K562 (cell line): Measurements from ENCODE around the gene FA2H. TPM values are rescaled to one million over a fixed set of nuclear protein-coding genes. Genes with fewer than 3 reads are reported as not detected.
A peak's percentile ranks its signal among the peaks of the same experiment; 100 is the strongest.

Experiments used
- ASH1L ChIP-seq: fragments of 450-650 bp; IDR thresholded peaks from 2 replicates; pipeline ENCODE4 v1.6.1; 2018; ENCODE audit warnings: borderline replicate concordance, mild to moderate bottlenecking, low read depth; ENCODE audit not compliant: partially characterized antibody
- CBFA2T3 ChIP-seq: fragments of 450-650 bp; IDR thresholded peaks from 2 replicates; pipeline ENCODE4 v1.6.1; 2017
- COPS2 ChIP-seq: fragments of 450-650 bp; conservative IDR thresholded peaks from 2 replicates; pipeline ENCODE4 v1.6.1; 2016; ENCODE audit warnings: mild to moderate bottlenecking, moderate library complexity
- ESRRA ChIP-seq: fragments of 450-650 bp; IDR thresholded peaks from 2 replicates; pipeline ENCODE4 v1.6.1; 2014; ENCODE audit warnings: low read depth, mild to moderate bottlenecking, moderate library complexity, borderline replicate concordance
- FOXK2 ChIP-seq, 2 experiments: fragments of 450-650 bp; IDR thresholded peaks in 1 of 2; conservative IDR thresholded peaks in 1 of 2; 2 replicates each; pipeline ENCODE4 v1.6.1; 2016; ENCODE audit warnings: low read depth in 2 of 2, mild to moderate bottlenecking in 1 of 2
- GABPA ChIP-seq: fragments of 200-800 bp; sonication (Bioruptor generic); conservative IDR thresholded peaks from 2 replicates; pipeline ENCODE4 v1.6.1; 2016; ENCODE audit warnings: low read depth, missing genetic modification characterization, missing compliant biosample characterization
- HLTF ChIP-seq: fragments of 450-650 bp; IDR thresholded peaks from 2 replicates; pipeline ENCODE4 v1.6.1; 2016
- HNRNPLL ChIP-seq: fragments of 200-400 bp; formaldehyde crosslinking; IDR thresholded peaks from 2 replicates; pipeline ENCODE4 v1.6.1; 2017; ENCODE audit warnings: low read length, low read depth, mild to moderate bottlenecking; ENCODE audit not compliant: poor library complexity, severe bottlenecking
- KHSRP ChIP-seq: fragments of 450-650 bp; IDR thresholded peaks from 2 replicates; pipeline ENCODE4 v1.6.1; 2017
- PHB2 ChIP-seq: fragments of 450-650 bp; IDR thresholded peaks from 2 replicates; pipeline ENCODE4 v1.6.1; 2017; ENCODE audit warnings: low read depth
- SETDB1 ChIP-seq: IDR thresholded peaks from one replicate; pipeline ENCODE4 v1.6.1; 2012; ENCODE audit warnings: low read length, control low read depth, inconsistent platforms
- SOX6 ChIP-seq: fragments of 450-650 bp; IDR thresholded peaks from 2 replicates; pipeline ENCODE4 v1.6.1; 2014; ENCODE audit warnings: mild to moderate bottlenecking
- ZNF165 ChIP-seq: fragments of 250-450 bp; sonication (Bioruptor Pico); IDR thresholded peaks from 2 replicates; pipeline ENCODE4 v1.4.0; 2020; ENCODE audit warnings: borderline replicate concordance
- ZNF436 ChIP-seq: fragments of 250-450, 450-650 bp; sonication (Bioruptor Pico); formaldehyde crosslinking; IDR thresholded peaks from 2 replicates; pipeline ENCODE4 v1.7.0; 2020; ENCODE audit warnings: mild to moderate bottlenecking
- ZNF717 ChIP-seq: fragments of 250-450 bp; sonication (Bioruptor Pico); IDR thresholded peaks from 2 replicates; pipeline ENCODE4 v1.5.0; 2021
- ZSCAN29 ChIP-seq: fragments of 450-650 bp; IDR thresholded peaks from 2 replicates; pipeline ENCODE4 v1.6.1; 2017
- polyA plus RNA-seq, 8 experiments: library from polyadenylated mRNA; depleted of rRNA in 4 of 8; stranded (reverse) in 5 of 8; unstranded in 3 of 8; fragments of >200 nt; fragmentation: Nextera tagmentation in 2 of 8; fragmentation: Illumina TruSeq in 1 of 8; extraction: Ambion mirVana in 2 of 8; extraction: Trizol in 1 of 8; gene quantifications; 2 replicates each; pipeline versions ENCODE4 v1.2.1 to v1.2.3, GENCODE V29; 2011 to 2014; ENCODE audit warnings: inconsistent platforms in 1 of 8, missing spikeins in 1 of 8
- total RNA-seq, 7 experiments: library from RNA; depleted of rRNA in 6 of 7; stranded (reverse); fragments of >200 nt in 6 of 7; fragmentation: Illumina TruSeq in 2 of 7; extraction: Trizol in 2 of 7; gene quantifications; 2 replicates each; pipeline versions ENCODE4 v1.2.1 to v1.2.3, GENCODE V29; 2011 to 2021; ENCODE audit warnings: low replicate concordance in 1 of 7
- TF ChIP-seq, protein P1 (sequence below): fragments of 450-650 bp; IDR thresholded peaks from 2 replicates; pipeline ENCODE4 v1.6.1; 2016; ENCODE audit warnings: borderline replicate concordance
- TF ChIP-seq, protein P2 (sequence below): IDR thresholded peaks from 2 replicates; pipeline ENCODE4 v1.6.1; 2011; ENCODE audit not compliant: insufficient read length; ENCODE audit errors: extremely low read depth
- TF ChIP-seq, protein P3 (sequence below): IDR thresholded peaks from 3 replicates; pipeline ENCODE4 v1.6.1; 2011; ENCODE audit warnings: borderline replicate concordance, mild to moderate bottlenecking; ENCODE audit not compliant: insufficient read length, insufficient read depth
- TF ChIP-seq, protein P4 (sequence below): sonication (generic); formaldehyde crosslinking; IDR thresholded peaks from 2 replicates; pipeline ENCODE4 v1.8.1; 2023; ENCODE audit warnings: mild to moderate bottlenecking, missing genetic modification reagents
- TF ChIP-seq, protein P5 (sequence below): sonication (generic); formaldehyde crosslinking; IDR thresholded peaks from 2 replicates; pipeline ENCODE4 v1.5.0; 2020; ENCODE audit warnings: missing genetic modification reagents

The FA2H gene
- total and polyA plus RNA-seq, 9 of the 15 experiments (the other 6 are each of a cell fraction or from before 2014, with no cell fraction given) = not detected

DNA sequence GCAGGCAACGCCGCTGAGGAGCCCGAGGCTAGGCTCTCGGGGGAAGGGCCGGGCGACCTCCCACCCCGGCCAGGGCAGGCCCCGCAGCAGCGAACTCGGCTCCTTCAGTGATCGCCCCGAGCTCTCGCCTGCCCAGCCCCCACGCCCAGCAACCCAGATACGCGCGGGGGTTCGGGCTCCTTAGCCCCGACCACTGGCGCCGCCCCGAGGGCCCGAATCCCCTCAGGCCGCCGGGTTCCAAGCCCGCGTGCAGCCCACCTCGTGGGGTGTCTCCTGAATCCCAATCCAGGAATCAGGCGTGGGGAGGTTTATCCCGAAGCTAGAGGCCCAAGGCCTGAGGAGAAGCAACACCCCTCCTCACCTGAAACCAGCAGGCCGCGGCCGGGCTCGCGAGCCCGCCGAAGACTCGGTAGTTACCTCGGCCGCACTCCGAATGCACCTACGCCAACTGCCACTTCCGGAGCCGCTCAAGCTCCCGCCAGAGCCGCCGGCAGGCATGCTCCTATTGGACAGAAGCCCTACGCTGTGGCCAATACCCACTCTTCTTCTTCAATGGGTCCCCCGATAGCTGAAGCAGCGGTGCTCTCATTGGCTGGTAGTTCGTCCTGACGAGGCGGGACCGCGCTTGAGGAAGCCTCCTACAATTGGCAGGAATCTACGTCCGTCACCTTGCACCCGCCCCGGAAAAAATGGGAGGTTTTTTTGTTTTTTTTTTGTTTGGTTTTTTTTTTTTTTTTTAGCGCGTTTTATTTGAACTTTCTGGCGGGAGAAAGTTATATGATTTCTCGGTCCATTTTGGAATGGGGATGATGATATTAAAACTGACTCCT, 108.0 kb downstream of the FA2H start, which contains the start of gene RFWD3 (continued):
- TF ChIP-seq, protein P1, sequence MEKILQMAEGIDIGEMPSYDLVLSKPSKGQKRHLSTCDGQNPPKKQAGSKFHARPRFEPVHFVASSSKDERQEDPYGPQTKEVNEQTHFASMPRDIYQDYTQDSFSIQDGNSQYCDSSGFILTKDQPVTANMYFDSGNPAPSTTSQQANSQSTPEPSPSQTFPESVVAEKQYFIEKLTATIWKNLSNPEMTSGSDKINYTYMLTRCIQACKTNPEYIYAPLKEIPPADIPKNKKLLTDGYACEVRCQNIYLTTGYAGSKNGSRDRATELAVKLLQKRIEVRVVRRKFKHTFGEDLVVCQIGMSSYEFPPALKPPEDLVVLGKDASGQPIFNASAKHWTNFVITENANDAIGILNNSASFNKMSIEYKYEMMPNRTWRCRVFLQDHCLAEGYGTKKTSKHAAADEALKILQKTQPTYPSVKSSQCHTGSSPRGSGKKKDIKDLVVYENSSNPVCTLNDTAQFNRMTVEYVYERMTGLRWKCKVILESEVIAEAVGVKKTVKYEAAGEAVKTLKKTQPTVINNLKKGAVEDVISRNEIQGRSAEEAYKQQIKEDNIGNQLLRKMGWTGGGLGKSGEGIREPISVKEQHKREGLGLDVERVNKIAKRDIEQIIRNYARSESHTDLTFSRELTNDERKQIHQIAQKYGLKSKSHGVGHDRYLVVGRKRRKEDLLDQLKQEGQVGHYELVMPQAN = peak; percentile 92
- no peak for TF ChIP-seq COPS2
- no peak for TF ChIP-seq CBFA2T3
- no peak for TF ChIP-seq ZNF436 (CRISPR knock-in tag)
- TF ChIP-seq, protein P2, sequence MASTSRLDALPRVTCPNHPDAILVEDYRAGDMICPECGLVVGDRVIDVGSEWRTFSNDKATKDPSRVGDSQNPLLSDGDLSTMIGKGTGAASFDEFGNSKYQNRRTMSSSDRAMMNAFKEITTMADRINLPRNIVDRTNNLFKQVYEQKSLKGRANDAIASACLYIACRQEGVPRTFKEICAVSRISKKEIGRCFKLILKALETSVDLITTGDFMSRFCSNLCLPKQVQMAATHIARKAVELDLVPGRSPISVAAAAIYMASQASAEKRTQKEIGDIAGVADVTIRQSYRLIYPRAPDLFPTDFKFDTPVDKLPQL = no peak
- TF ChIP-seq HNRNPLL = peak; percentile 57
- TF ChIP-seq SETDB1 = no peak
- peak; percentile 99 for TF ChIP-seq ASH1L
- TF ChIP-seq ZSCAN29 = peak; percentile 65; the same call in 1 of the 2 replicates
- TF ChIP-seq, protein P3, sequence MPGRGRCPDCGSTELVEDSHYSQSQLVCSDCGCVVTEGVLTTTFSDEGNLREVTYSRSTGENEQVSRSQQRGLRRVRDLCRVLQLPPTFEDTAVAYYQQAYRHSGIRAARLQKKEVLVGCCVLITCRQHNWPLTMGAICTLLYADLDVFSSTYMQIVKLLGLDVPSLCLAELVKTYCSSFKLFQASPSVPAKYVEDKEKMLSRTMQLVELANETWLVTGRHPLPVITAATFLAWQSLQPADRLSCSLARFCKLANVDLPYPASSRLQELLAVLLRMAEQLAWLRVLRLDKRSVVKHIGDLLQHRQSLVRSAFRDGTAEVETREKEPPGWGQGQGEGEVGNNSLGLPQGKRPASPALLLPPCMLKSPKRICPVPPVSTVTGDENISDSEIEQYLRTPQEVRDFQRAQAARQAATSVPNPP = no peak
- 0 out of 2 replicates have a peak, but pooled peaks have one; percentile 24 for TF ChIP-seq ESRRA
- no peak for TF ChIP-seq HLTF
- TF ChIP-seq GABPA (tag) = peak; percentile 90
- no peak for TF ChIP-seq ZNF717
- no peak for TF ChIP-seq KHSRP
- TF ChIP-seq PHB2 = no peak
- peak; percentile 32; the same call in 1 of the 2 replicates for TF ChIP-seq SOX6
- TF ChIP-seq, protein P4, sequence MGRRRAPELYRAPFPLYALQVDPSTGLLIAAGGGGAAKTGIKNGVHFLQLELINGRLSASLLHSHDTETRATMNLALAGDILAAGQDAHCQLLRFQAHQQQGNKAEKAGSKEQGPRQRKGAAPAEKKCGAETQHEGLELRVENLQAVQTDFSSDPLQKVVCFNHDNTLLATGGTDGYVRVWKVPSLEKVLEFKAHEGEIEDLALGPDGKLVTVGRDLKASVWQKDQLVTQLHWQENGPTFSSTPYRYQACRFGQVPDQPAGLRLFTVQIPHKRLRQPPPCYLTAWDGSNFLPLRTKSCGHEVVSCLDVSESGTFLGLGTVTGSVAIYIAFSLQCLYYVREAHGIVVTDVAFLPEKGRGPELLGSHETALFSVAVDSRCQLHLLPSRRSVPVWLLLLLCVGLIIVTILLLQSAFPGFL (CRISPR knock-in tag) = no peak
- TF ChIP-seq ZNF165 (CRISPR knock-in tag) = no peak
- TF ChIP-seq FOXK2 (conservative IDR thresholded peaks at IDR 0.05 in 1 of 2, IDR thresholded peaks at IDR 0.05 in 1 of 2; ENCODE audit: low read depth in 2 of 2) = peak in 1 of 2 experiments; percentile 54; a peak in 1 of 4 replicates
- TF ChIP-seq, protein P5, sequence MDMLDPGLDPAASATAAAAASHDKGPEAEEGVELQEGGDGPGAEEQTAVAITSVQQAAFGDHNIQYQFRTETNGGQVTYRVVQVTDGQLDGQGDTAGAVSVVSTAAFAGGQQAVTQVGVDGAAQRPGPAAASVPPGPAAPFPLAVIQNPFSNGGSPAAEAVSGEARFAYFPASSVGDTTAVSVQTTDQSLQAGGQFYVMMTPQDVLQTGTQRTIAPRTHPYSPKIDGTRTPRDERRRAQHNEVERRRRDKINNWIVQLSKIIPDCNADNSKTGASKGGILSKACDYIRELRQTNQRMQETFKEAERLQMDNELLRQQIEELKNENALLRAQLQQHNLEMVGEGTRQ (CRISPR knock-in tag) = no peak
